Aorta (tissue), 4 donors: ENCODE measurements around the gene ARPC5. TPM values are rescaled to one million over a fixed set of nuclear protein-coding genes. Genes with fewer than 3 reads are reported as not detected.

Source experiments
- polyA plus RNA-seq, 2 donors: library from polyadenylated mRNA; stranded (reverse); fragments of 200-250 nt; gene quantifications; one replicate each; pipeline ENCODE4 v1.2.3, GENCODE V29; 2013
- total RNA-seq, 2 donors: library from RNA; stranded (reverse); fragmentation: NEBNext Ultra II Directional; extraction: Animal tissue kit (Norgen Biotek cat#: 25700); gene quantifications; one replicate each; pipeline ENCODE4 v1.2.1, GENCODE V29; 2021
- donor health status: healthy with polysubstance abuse.
- donor health status: Bipolar disorder and iron deficiency.
- donor health status: DM: no; HTN: no; CAD: no.
- donor health status: DM: yes; HTN: yes; CAD: no.

The ARPC5 gene
- total and polyA plus RNA-seq, 4 donors: 90.6 to 162 (median 123) TPM

Other genes with a start within 250 kb of the ARPC5 start
- 1 to 10 TPM; 1.3 to 2.8 TPM for gene NMNAT2, start 217.4 kb downstream of the ARPC5 start, total RNA-seq
- gene NMNAT2, start 217.4 kb downstream of the ARPC5 start, polyA plus RNA-seq: under 1 TPM in 1 of 2 donors, not detected in 1; 0.25 TPM
- gene SMG7, start 163.3 kb downstream of the ARPC5 start, total RNA-seq: 10 to 100 TPM; 31.0 to 51.0 TPM
- 10 to 100 TPM in 1 of 2 donors, 1 to 10 TPM in 1; 7.4 to 17.1 TPM for gene SMG7, start 163.3 kb downstream of the ARPC5 start, polyA plus RNA-seq
- 10 to 100 TPM; 17.0 to 28.0 TPM for gene NCF2, start 45.3 kb downstream of the ARPC5 start, total RNA-seq
- 10 to 100 TPM in 1 of 2 donors, 1 to 10 TPM in 1; 2.2 to 19.8 TPM for gene NCF2, start 45.3 kb downstream of the ARPC5 start, polyA plus RNA-seq
- gene APOBEC4, start 17.5 kb upstream of the ARPC5 start, total RNA-seq: not detected
- gene APOBEC4, start 17.5 kb upstream of the ARPC5 start, polyA plus RNA-seq: not detected
- gene RGL1, start 169.3 kb upstream of the ARPC5 start, total RNA-seq: 10 to 100 TPM; 24.0 to 51.6 TPM
- 1 to 10 TPM; 7.0 to 8.8 TPM for gene RGL1, start 169.3 kb upstream of the ARPC5 start, polyA plus RNA-seq